ENCODE data around the gene WDR47. TPM values are rescaled to one million over a fixed set of nuclear protein-coding genes. Genes with fewer than 3 reads are reported as not detected.

The WDR47 gene
- total RNA-seq, 1 donor from 2014 or later: 11.3 TPM

DNA sequence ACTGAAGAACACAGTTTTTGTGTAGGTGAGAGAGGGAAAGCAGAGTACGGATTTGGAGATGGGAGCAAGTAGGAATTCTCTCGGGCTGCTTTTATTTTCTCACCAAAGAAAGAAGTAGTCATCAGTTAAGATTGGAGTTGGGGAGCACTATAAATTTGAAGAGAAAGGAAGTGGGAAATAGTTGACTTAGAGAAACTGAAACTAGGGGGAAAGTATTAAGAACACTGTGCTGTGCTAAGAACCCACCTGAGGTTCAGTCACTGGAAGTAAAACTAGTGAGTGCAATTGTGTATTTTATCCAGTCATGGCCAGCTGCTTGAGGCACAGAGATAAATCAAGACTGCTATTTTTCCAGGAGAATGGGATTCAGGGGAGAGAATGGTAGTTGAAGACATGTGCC is 116.0 kb downstream of the WDR47 start:
- H3K4me3 Mint-ChIP-seq: no peak overlapping the region
- H3K36me3 Mint-ChIP-seq: peaks cover 25% of the 10 kb centered on the region

More for the DNA sequence above, 116.0 kb downstream of the WDR47 start:
- Mint-ChIP-seq H3K27me3 (ENCODE audit: low read depth) (no peaks in the 10 kb centered on the region), H3K27ac (no peak overlapping the region), H3K9me3 (no peaks in the 10 kb centered on the region), H3K4me1 (no peaks in the 10 kb centered on the region)
- no peak for DNase-seq (ENCODE audit: low spot score in 2 of 2, unreplicated experiment in 2 of 2)
- TF ChIP-seq, protein P1, sequence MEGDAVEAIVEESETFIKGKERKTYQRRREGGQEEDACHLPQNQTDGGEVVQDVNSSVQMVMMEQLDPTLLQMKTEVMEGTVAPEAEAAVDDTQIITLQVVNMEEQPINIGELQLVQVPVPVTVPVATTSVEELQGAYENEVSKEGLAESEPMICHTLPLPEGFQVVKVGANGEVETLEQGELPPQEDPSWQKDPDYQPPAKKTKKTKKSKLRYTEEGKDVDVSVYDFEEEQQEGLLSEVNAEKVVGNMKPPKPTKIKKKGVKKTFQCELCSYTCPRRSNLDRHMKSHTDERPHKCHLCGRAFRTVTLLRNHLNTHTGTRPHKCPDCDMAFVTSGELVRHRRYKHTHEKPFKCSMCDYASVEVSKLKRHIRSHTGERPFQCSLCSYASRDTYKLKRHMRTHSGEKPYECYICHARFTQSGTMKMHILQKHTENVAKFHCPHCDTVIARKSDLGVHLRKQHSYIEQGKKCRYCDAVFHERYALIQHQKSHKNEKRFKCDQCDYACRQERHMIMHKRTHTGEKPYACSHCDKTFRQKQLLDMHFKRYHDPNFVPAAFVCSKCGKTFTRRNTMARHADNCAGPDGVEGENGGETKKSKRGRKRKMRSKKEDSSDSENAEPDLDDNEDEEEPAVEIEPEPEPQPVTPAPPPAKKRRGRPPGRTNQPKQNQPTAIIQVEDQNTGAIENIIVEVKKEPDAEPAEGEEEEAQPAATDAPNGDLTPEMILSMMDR (IDR thresholded peaks at IDR 0.05; ENCODE audit: unreplicated experiment): no peak

Other genes with a start within 250 kb of the WDR47 start
- gene AKNAD1, start 185.0 kb downstream of the WDR47 start, total RNA-seq: 0.27 TPM in 1 of 3 replicates, not detected in the others
- gene GPSM2, start 165.1 kb downstream of the WDR47 start, total RNA-seq: 9.6 to 11.7 TPM (median 10.4 TPM) in 3 replicates
- gene CLCC1, start 78.6 kb downstream of the WDR47 start, total RNA-seq: 38.8 to 44.5 TPM (median 43.0 TPM) in 3 replicates
- 27.0 to 30.0 TPM (median 27.2 TPM) in 3 replicates for gene TAF13, start 33.9 kb upstream of the WDR47 start, total RNA-seq
- gene TMEM167B, start 48.7 kb upstream of the WDR47 start, total RNA-seq: 33.5 to 36.1 TPM (median 35.0 TPM) in 3 replicates
- gene ELAPOR1, start 72.0 kb upstream of the WDR47 start, total RNA-seq: 0.34 to 0.86 TPM (median 0.80 TPM) in 3 replicates
- gene SARS1, start 171.8 kb upstream of the WDR47 start, total RNA-seq: 99.0 to 104 TPM (median 99.4 TPM) in 3 replicates
- gene CELSR2, start 207.4 kb upstream of the WDR47 start, total RNA-seq: 24.9 to 27.1 TPM (median 25.0 TPM) in 3 replicates
- 15.8 to 18.3 TPM (median 17.6 TPM) in 3 replicates for gene PSRC1, start 241.0 kb upstream of the WDR47 start, total RNA-seq